ENCODE measurements around the gene FNDC1.

Gene FNDC1

GRCh38 chr6:159261995-159262394 lies 92.8 kb downstream of the FNDC1 start:
- TF ChIP-seq CTCF (IDR thresholded peaks at IDR 0.05; ENCODE audit: control insufficient read depth, insufficient read depth, low read depth, low read length, missing control alignments) = no peak
- H3K4me3 ChIP-seq (ENCODE audit: control insufficient read depth, low read depth, low read length) = no peak overlapping the region
- DNase-seq (ENCODE audit: low read depth) = no peak

GRCh38 chr6:159262586-159262985 lies 93.4 kb downstream of the FNDC1 start:
- DNase-seq (ENCODE audit: low read depth) = no peak
- TF ChIP-seq CTCF (IDR thresholded peaks at IDR 0.05; ENCODE audit: control insufficient read depth, insufficient read depth, low read depth, low read length, missing control alignments) = no peak
- H3K4me3 ChIP-seq (ENCODE audit: control insufficient read depth, low read depth, low read length) = no peak overlapping the region

GRCh38 chr6:159267165-159267564 lies 98.0 kb downstream of the FNDC1 start:
- DNase-seq (ENCODE audit: low read depth) = no peak
- no peak overlapping the region for H3K4me3 ChIP-seq (ENCODE audit: control insufficient read depth, low read depth, low read length)
- no peak for TF ChIP-seq CTCF (IDR thresholded peaks at IDR 0.05; ENCODE audit: control insufficient read depth, insufficient read depth, low read depth, low read length, missing control alignments)

GRCh38 chr6:159268511-159268910 lies 99.3 kb downstream of the FNDC1 start:
- no peak for TF ChIP-seq CTCF (IDR thresholded peaks at IDR 0.05; ENCODE audit: control insufficient read depth, insufficient read depth, low read depth, low read length, missing control alignments)
- H3K4me3 ChIP-seq (ENCODE audit: control insufficient read depth, low read depth, low read length) = no peak overlapping the region
- no peak for DNase-seq (ENCODE audit: low read depth)

- TF ChIP-seq CTCF (IDR thresholded peaks at IDR 0.05; ENCODE audit: control insufficient read depth, insufficient read depth, low read depth, low read length, missing control alignments) = no peak
- H3K4me3 ChIP-seq (ENCODE audit: control insufficient read depth, low read depth, low read length) = no peak overlapping the region
- no peak for DNase-seq (ENCODE audit: low read depth)
Measured at GRCh38 chr6:159271257-159271656, 102.1 kb downstream of the FNDC1 start.

GRCh38 chr6:159278626-159279025 lies 109.4 kb downstream of the FNDC1 start:
- H3K4me3 ChIP-seq (ENCODE audit: control insufficient read depth, low read depth, low read length) = no peak overlapping the region
- no peak for TF ChIP-seq CTCF (IDR thresholded peaks at IDR 0.05; ENCODE audit: control insufficient read depth, insufficient read depth, low read depth, low read length, missing control alignments)
- no peak for DNase-seq (ENCODE audit: low read depth)

- TF ChIP-seq CTCF (IDR thresholded peaks at IDR 0.05; ENCODE audit: control insufficient read depth, insufficient read depth, low read depth, low read length, missing control alignments) = no peak
- no peak overlapping the region for H3K4me3 ChIP-seq (ENCODE audit: control insufficient read depth, low read depth, low read length)
- no peak for DNase-seq (ENCODE audit: low read depth)
Measured at GRCh38 chr6:159279790-159280277, 110.6 kb downstream of the FNDC1 start.
